ENCODE measurements around the gene VSX2.

VSX2 gene

DNA sequence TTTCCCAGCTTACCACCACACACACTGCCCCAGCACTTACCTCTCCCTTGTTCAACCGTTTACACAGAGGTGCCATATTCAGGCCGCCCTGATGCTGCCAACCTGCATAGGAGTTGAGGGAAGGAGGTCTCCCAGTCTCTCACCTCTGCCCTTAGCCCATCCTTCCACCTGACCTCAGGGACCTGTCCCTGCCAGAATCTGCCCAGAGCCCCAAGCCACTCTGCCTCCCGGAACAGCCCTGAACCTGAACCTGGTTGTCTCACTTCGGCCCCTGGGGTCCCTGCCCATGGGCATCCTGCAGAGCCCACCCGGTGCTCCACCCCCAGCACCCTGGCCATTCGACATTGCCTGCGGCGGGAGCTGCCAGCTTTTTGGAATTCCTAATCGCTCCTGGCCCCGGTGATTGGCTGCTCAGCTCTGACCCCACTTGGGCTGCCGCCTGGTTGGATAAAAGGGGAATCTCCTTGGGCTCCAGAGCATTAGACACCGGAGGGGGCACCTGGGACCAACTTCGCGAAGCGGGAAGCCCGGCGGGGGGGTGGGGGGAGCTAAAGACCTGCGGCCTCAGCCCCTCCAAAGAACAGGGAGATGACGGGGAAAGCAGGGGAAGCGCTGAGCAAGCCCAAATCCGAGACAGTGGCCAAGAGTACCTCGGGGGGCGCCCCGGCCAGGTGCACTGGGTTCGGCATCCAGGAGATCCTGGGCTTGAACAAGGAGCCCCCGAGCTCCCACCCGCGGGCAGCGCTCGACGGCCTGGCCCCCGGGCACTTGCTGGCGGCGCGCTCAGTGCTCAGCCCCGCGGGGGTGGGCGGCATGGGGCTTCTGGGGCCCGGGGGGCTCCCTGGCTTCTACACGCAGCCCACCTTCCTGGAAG is at the start of gene VSX2:
Gene VSX2, plus strand, starts transcription at position 476 of the 874 bp plus-strand sequence. Its CDS starts 113 bp downstream, at position 589.
- intact Hi-C loops (cut with DNase I): no loop called here
- DNase-seq: no peak

DNA sequence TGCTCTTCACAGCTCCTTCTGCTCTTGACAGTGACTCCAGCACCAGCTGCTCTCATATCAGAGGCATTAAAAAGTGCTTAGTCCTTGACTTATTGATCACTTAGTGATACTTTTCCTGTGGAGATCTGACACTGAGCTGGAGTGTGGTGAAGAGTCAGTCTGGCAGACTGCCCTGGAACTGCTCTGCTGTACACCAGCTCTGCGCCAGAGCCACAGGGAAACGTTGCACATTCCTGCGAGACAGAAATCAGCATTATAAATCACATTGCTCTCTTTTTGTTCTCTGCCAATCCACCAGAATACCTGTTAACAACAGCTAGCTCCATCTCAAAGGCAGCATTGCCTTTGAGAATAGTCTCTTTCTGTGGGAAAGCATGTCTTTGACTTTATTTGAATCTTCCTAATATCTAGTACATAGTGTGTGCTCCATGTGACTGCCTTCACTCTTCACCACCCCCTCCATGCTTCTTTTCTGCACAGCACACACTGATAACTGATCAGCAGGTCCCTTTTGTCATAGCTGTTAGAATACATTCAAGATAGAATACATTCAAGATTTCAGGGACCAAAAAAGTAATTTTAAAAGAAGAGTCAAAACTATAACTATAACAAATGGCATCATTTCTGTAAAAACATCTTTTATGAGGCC is 48.2 kb upstream of the VSX2 start:
- intact Hi-C loops (cut with DNase I): no loop called here
- peak in 18 of 42 donors; percentile 7 to 64 (median 32) for DNase-seq

DNA sequence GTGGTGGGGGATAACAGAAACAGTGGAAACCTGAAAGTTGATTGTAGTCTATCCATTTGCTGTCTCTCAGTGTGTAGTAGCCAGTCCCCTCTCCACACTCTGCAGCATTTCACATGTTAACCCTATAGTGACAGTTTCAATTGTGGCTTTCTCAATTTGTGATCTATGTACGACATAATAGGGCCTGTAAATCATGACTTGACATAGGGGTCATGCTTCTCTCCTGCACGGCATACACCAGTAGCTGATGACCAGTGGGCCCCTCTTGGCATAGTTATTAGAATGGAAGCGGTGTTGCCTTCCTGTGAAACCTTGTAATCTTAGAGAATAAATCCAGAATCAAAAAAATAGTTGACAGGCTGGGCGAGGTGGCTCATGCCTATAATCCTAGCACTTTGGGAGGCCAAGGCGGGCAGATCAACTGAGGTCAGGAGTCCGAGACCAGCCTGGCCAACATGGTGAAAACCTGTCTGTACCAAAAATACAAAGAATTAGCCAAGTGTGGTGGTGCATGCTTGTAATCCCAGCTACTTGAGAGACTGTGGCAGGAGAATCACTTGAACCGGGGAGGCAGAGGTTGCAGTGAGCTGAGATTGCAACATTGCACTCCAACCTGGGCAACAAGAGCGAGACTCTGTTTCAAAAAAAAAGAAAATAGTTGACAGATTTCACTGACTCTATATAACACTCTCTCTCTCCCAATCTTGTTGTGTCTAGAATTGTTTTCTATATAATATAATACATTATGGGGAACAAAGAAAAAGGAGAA is 44.6 kb upstream of the VSX2 start:
- no peak for DNase-seq
- intact Hi-C loops (cut with DNase I): no loop called here

DNA sequence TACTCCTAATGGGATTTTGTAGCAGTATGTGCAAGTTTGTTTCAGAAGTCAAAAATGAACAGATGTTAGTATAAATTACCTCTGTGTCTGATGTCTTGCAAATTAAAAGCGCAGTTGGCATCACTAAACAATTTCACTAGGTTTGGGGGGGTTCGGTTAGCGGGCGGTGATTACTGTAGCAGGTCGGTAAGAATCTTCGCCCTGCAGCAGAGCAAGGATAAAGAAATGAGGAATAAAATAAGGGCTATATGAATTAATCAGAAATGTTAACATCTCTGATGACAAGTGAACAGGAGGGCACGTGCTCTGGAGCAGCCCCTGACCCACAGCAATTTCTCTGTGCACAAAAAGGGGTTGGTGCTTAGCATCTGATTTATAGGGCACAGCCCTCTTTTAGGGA is 43.6 kb upstream of the VSX2 start:
- intact Hi-C loops (cut with DNase I): no loop called here
- DNase-seq: no peak

DNA sequence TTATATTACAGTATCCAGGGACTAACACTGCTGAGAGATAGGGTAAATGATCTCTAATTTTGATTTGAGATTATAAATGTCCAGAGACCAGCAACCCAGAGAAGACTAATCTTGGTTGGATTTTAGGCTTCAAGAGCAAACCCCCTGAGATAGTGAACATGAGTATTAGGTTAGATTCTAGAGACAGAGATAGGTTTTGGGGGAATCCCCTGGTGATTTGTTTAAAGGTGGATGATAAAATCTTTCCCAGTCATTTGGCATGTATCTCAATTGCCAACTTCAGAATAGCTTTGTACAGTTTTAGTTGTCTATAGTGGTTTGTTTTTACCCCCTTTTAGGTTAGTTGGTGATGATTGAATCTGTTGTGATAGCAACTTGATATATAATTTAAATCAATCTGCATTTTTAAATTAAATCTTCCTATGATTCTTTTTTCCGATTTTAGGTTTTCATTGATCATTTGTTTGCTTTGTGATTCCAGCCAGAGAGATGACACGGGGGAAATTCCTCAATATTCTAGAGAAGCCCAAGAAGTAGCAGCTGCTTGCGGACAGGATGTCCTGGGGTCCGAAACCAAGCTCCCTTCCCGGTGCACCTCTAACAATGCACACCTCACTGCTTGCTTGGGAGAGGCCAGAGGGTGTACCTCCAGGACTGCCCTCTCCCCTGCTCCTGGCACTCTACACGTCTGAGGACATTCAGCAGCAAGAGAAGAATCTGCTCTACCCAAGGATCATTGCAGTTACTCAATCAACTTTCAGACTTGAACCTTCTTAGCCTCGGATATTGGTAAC is 40.6 kb upstream of the VSX2 start:
- no peak for DNase-seq
- intact Hi-C loops (cut with DNase I): no loop called here

DNA sequence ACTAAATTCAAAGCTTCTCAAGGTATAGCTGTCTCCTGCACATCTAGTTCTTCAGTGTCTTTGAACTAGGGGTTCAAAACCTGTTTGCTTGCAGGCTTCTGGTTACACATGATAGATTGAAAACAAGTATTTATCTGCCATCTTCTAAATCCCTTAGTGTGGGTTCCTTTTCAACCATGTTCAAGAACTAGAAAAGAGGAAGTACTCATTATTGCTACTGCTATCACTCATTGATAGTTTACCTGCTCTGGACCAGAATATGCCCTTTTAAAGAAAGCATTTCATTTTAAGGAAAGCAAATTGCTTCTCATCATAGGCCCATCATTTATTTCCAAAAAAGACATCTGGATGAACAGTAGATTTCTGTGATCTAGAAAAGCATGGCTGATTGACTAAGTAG is 37.1 kb upstream of the VSX2 start:
- no peak for DNase-seq
- intact Hi-C loops (cut with DNase I): no loop called here

DNA sequence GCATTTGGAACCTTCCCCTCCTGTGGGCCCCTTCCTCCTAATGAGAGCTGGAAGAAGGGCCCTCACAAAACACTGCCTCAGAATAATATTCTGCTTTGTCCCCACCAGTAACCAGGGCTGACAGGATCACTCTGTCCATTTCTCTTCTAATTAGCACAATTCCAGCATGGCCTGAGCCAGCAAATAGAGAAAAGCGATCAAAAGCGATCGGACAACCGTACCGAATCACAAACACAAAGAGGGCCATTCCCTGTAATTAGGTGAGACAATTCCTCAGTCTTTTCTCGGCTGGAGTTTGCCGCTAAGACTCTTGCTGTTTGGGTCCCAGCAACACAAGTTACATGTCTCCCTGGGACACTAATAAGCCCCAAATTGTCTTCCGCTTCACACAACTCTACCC is 35.6 kb upstream of the VSX2 start:
- peak in 15 of 42 donors; percentile 2 to 42 (median 22) for DNase-seq
- intact Hi-C loops (cut with DNase I): no loop called here

DNA sequence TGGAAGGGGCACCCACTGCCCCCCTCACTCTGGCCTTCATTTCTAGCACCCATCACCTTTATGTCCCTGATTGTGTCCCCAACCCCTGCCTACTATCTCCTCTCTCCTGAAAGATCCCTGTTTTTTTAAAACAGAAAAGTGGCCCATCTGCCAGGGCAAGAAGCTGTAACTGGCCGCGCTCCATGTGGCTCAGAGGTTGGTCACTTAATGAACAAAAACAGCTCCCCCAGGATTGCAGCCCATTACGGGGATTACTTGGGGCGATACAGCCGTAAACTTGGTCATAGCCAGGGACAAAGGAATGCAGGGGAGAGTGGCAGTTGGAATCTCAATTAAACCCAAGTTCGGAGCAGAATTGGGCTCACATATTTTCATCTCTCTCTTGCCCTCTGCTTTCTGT is 34.8 kb upstream of the VSX2 start:
- intact Hi-C loops (cut with DNase I): no loop called here
- peak in 8 of 42 donors; percentile 2 to 50 (median 22) for DNase-seq

DNA sequence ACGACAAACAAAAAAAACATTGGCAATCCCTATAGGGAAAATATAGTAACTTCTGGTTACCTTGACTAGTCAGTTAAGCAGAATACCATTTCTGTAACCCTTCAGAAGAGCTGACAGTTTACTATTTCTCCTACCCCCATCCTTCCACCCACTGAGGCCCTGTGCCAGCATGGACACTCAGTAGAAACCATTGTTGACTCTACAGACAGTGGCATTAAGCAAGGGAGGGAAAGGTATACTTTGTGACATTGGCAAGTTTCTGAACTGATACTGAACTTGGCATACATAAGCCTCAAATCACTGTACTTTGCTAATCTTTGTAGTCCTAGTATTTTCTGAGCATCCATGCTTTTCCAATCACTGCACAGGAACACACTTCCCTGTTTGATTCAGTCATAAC is 33.4 kb upstream of the VSX2 start:
- DNase-seq: no peak
- intact Hi-C loops (cut with DNase I): no loop called here

DNA sequence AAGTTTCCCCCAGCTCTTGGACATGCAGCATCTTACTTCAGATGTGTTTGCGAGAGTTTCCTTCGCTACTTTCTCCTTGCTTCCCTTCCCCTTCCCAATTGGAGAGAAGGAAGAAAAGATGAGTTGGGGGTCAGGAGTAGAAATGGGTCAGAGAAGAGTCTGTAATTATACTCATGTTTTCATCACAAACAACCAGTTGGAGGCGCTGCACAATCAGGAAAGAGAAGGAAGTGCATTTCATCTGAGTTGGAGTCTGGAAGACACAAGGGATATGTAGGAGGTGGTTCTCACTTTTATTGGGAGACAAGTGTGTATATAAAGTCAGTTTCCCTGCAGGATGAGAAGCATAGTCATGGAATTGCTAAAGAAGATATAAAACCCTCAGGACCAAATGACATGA is 31.3 kb upstream of the VSX2 start:
- DNase-seq: no peak
- intact Hi-C loops (cut with DNase I): no loop called here

DNA sequence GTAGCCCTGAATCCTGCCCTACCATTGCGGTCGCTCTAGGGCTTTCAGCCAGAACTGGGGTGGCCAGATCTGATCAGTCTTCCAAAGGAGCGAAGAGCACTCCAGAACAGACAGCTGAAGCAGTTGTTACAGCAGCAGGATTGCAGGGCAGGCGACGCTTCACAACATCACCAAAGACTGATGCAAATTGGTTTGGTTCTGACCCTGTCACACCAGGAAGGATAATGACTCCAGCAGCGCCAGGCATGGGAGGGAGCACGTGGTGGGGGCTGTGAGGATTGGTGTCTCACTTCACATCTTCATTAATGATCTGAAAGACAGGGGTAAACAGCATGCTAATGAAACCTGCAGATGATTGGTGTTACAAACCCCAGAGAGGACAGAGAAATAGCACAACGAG is 30.6 kb upstream of the VSX2 start:
- intact Hi-C loops (cut with DNase I): no loop called here
- no peak for DNase-seq

DNA sequence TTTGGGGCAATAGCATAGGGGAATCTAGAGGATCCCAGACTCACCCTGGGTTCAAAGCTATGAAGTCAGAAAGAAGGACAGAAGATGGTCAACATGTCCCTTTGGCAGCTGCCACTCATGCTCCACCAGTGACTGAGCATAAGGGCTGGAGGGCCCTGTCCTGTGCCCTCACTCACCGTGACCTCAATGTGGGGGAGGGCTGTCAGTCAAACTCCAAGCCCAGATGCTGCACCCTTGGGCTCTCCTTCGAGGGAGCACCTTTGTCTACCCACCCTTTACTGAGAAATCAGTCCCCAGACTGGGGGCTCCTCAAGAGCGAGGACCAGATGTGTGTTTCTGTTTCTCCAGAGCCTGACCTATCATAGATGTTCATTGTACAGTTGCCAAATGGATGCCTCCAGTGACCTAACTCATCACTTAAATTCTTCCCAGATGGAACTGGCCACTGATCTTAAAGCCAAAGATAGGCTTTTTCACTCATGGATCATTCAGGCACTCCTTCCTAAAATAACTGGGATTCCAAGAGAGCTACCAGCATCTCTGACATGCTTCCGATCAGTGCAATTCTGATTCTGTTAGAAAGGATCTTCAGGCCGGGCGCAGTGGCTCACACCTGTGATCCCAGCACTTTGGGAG is 27.2 kb upstream of the VSX2 start:
- intact Hi-C loops (cut with DNase I): no loop called here
- no peak for DNase-seq

DNA sequence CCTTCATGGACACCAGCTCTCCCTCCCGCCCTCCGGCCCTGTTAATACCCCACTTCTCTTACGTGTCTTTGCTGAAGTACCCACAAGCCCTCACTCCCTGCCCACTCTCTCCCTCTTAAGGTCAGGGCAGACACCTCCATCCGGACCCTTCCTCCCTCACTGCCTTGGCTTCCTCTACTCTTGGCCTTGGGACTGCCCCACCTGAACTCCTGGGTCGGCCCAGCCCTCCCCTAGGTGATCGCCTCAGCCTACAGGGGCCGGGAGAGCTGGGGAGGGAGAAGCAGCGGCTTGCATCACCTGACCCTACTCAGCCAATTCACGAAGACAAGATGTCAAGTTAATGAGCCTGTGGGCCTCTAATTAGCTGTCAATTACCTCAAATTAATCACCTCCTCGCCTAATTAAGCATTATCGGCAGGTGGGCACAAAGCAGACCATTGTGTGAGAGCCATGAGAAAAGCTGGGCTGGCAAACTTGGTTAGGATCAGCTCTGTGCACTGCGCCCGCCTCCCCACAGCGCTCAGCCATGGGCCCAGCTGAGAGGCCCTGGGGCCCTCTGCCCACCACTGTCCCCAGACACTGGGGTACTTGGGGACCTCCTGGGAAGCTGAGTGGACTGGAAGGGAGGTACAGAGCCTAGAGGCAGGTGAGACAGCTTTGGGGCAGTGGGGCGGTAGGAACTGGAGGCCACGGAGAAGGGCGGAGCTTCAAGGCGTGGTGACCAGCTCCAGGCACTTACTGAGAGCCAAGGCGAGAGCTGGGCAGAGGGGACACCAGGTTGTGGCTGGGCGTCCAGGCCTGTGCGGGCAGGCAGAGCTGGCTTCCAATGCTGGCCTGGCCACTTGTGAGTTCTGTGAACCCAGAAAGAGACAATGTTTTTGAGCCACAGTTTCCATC is 25.1 kb upstream of the VSX2 start:
- DNase-seq: no peak
- intact Hi-C loops (cut with DNase I): no loop called here

DNA sequence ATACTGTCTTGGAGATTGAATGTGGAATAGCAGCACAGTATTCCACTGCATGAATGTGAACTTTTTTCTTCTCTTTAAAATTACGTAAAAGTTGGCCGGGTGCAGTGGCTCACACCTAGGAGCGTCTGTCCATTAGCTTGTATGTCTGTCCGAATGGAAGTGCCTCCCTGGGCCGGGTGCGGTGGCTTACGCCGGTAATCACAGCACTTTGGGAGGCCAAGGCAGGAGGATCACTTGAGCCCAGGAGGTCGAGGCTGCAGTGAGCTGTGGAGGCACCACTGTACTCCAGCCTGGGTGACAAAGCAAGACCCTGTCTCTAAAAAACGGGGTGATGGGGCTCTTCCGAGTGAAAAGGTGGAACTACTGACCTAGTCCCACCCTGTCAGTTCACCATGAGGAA is 22.6 kb upstream of the VSX2 start:
- intact Hi-C loops (cut with DNase I): no loop called here
- no peak for DNase-seq

DNA sequence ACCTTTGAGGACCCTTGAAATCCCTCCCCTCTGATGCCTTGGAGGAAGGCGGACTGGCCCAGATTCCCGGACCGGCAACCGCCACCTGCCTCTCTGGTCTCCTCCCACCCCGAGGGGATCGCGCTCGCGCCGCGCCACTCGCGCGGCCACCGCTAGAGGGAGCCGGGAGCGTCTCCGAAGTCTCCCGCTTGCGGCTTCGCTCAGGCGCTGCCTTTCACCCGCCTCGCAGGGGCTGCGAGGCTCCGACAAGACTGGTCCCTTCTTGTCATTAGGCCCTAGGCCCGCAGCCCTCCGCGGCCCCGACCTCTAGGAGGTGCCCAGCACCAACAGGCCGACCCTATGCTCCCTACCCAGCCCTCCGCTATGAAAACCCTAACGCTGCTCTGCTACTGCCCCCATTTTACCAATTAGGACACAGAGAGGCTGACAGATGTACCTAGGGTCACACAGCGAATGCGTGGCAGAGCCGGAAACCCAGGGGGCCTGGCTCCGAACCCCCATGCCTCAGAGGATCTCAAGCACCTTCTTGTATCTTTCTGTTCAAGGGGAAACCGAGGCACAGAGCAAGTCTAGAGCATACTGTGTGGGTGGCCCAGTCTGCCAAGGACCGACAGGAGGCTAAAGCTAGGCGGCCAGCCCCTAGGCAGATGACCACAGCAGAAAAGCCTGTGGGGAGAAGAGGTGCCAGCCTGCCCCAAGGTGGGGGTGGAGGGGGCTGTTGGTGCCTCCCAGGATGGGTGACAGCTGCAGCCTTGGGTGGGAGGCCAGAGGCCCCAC is 21.4 kb upstream of the VSX2 start:
- DNase-seq: peak; percentile 28 to 89 (median 76)
- intact Hi-C loops (cut with DNase I): no loop called here

DNA sequence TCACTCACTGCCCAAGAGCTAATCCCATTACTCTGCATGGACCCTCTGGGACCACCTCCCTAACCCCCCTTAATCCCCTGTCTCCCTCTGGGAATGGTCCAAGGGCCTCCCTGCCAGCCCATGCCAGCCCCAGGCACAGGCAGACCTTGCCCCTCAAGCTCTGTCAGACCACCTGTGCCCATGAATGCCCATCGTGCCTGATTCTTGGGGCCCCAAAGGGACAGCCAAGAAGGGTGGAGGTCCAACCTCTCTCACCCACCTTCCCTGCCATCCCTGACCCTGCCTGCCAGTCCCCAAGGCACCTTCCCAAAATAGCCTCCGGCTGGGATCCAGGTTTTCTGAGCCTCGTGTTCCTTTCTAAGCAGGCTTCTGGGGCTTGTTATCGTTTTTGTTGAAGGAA is 20.8 kb upstream of the VSX2 start:
- intact Hi-C loops (cut with DNase I): no loop called here
- no peak for DNase-seq

Data from head of caudate nucleus (tissue), 42 donors.